GM12865 (cell line): ENCODE measurements around the gene BRD2.

Experiments used
- DNase-seq: peaks from one replicate; pipeline ENCODE4 v3.0.0; 2010; ENCODE audit warnings: low read depth
- H3K4me3 ChIP-seq: 2 replicates; pipeline ENCODE4 v1.5.1; 2011; ENCODE audit warnings: mild to moderate bottlenecking, low read depth, low read length, control low read depth
- CTCF ChIP-seq: IDR thresholded peaks from 2 replicates; pipeline ENCODE4 v1.5.1; 2011; ENCODE audit warnings: low read length, control low read depth, low read depth, inconsistent platforms; ENCODE audit not compliant: insufficient read depth; ENCODE audit errors: missing control alignments

Gene BRD2

GRCh38 chr6:33000055-33000454 lies 31.7 kb downstream of the BRD2 start:
- peak; percentile 66 for DNase-seq
- no peak overlapping the region for H3K4me3 ChIP-seq
- TF ChIP-seq CTCF, result peak; percentile 39

GRCh38 chr6:33001685-33002084 lies 33.3 kb downstream of the BRD2 start:
- no peak for TF ChIP-seq CTCF
- H3K4me3 ChIP-seq, result no peak overlapping the region
- no peak for DNase-seq

GRCh38 chr6:33004940-33005339 lies 36.5 kb downstream of the BRD2 start:
- no peak overlapping the region for H3K4me3 ChIP-seq
- no peak for DNase-seq
- no peak for TF ChIP-seq CTCF

- no peak for TF ChIP-seq CTCF
- H3K4me3 ChIP-seq, result no peak overlapping the region; the same call in 1 of the 2 replicates
- no peak for DNase-seq
Measured at GRCh38 chr6:33007831-33008400, 39.5 kb downstream of the BRD2 start.

- DNase-seq, result peak; percentile 92
- TF ChIP-seq CTCF, result no peak
- peak within 1 kb of the TSS; percentile 86 for H3K4me3 ChIP-seq
Measured at GRCh38 chr6:33008944-33009861, 40.8 kb downstream of the BRD2 start, which contains the start of gene HLA-DOA. Gene HLA-DOA (minus strand): TSS chr6:33009591.

GRCh38 chr6:33010356-33010755 lies 42.0 kb downstream of the BRD2 start:
- no peak overlapping the region for H3K4me3 ChIP-seq
- no peak for DNase-seq
- no peak for TF ChIP-seq CTCF
